22Rv1 (cell line): ENCODE data around the gene NFKB1.

Experiments
- CTCF ChIP-seq: fragments of 450-650 bp; IDR thresholded peaks from 2 replicates; pipeline ENCODE4 v1.5.1; 2017; ENCODE audit warnings: mild to moderate bottlenecking
- ZFX ChIP-seq: fragments of 450-650 bp; IDR thresholded peaks from 2 replicates; pipeline ENCODE4 v1.6.1; 2017; ENCODE audit warnings: antibody characterized with exemption, borderline replicate concordance

- TF ChIP-seq CTCF (no peak), ZFX (no peak)
Measured at GRCh38 chr4:102594000-102594399, 92.8 kb downstream of the NFKB1 start.
